ENCODE measurements around the gene DCAF17.

DCAF17 gene

GRCh38 chr2:171512683-171513195 lies 78.7 kb downstream of the DCAF17 start:
- H3K4me3 ChIP-seq (ENCODE audit: low read depth, low read length): no peak overlapping the region
- DNase-seq (ENCODE audit: low read depth): no peak
- no peak for TF ChIP-seq CTCF (IDR thresholded peaks at IDR 0.05; ENCODE audit: control insufficient read depth, extremely low read depth, insufficient read depth)

- no peak overlapping the region for H3K4me3 ChIP-seq (ENCODE audit: low read depth, low read length)
- no peak for TF ChIP-seq CTCF (IDR thresholded peaks at IDR 0.05; ENCODE audit: control insufficient read depth, extremely low read depth, insufficient read depth)
- DNase-seq (ENCODE audit: low read depth): no peak
Measured at GRCh38 chr2:171513719-171514160, 79.7 kb downstream of the DCAF17 start.

- DNase-seq (ENCODE audit: low read depth): no peak
- TF ChIP-seq CTCF (IDR thresholded peaks at IDR 0.05; ENCODE audit: control insufficient read depth, extremely low read depth, insufficient read depth): no peak
- no peak overlapping the region for H3K4me3 ChIP-seq (ENCODE audit: low read depth, low read length)
Measured at GRCh38 chr2:171514908-171515582, 81.0 kb downstream of the DCAF17 start.

GRCh38 chr2:171515672-171516298 lies 81.8 kb downstream of the DCAF17 start:
- TF ChIP-seq CTCF (IDR thresholded peaks at IDR 0.05; ENCODE audit: control insufficient read depth, extremely low read depth, insufficient read depth): no peak
- H3K4me3 ChIP-seq (ENCODE audit: low read depth, low read length): no peak overlapping the region
- no peak for DNase-seq (ENCODE audit: low read depth)

- H3K4me3 ChIP-seq (ENCODE audit: low read depth, low read length): no peak overlapping the region
- no peak for DNase-seq (ENCODE audit: low read depth)
- TF ChIP-seq CTCF (IDR thresholded peaks at IDR 0.05; ENCODE audit: control insufficient read depth, extremely low read depth, insufficient read depth): no peak
Measured at GRCh38 chr2:171516793-171517192, 82.8 kb downstream of the DCAF17 start.

GRCh38 chr2:171520471-171520870 lies 86.4 kb downstream of the DCAF17 start:
- H3K4me3 ChIP-seq (ENCODE audit: low read depth, low read length): no peak overlapping the region
- no peak for TF ChIP-seq CTCF (IDR thresholded peaks at IDR 0.05; ENCODE audit: control insufficient read depth, extremely low read depth, insufficient read depth)
- DNase-seq (ENCODE audit: low read depth): no peak

All from LNCaP clone FGC (cell line).